Hematopoietic multipotent progenitor cell treated with erythropoietin and hydrocortisone succinate and interleukin-3 and kit ligand, for 17 days (in vitro differentiated cells): ENCODE measurements around the gene HLA-DRA.

ENCODE experiments used
- DNase-seq: peaks from one replicate; pipeline ENCODE4 v3.0.0-alpha.2; 2015; ENCODE audit warnings: low spot score

Gene HLA-DRA

DNA sequence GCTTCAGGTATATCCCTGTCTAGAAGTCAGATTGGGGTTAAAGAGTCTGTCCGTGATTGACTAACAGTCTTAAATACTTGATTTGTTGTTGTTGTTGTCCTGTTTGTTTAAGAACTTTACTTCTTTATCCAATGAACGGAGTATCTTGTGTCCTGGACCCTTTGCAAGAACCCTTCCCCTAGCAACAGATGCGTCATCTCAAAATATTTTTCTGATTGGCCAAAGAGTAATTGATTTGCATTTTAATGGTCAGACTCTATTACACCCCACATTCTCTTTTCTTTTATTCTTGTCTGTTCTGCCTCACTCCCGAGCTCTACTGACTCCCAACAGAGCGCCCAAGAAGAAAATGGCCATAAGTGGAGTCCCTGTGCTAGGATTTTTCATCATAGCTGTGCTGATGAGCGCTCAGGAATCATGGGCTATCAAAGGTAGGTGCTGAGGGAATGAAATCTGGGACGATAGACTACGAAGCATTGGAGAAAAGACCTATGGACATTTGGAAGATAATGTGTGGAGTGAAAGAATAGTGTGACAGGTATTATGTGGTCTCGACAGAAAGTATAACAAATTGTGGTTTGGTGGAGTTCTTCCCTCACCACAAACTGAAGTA, at the start of gene HLA-DRA:
Gene HLA-DRA, plus strand, starts transcription at position 286 of the 613 bp plus-strand sequence. Its CDS starts 64 bp downstream, at position 350.
- DNase-seq: peak; percentile 39

DNA sequence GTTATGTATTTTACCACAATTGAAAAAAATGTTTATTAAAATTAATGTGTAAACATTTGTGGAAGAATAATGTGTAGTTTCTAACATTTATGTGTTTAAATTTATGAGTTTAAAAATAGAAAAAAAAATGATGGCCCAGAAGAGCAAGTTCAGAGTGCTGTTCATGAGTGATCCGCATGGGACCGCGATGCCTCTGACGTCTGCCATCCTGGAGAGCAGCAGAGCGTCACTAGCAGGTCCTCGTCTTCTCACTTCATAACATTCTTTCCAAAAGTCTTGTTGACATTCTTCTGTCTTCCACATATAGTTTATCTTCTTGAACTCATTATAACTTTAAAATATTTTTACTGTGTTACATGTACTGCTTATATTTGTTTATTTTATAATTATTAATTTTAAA, 48.2 kb upstream of the HLA-DRA start:
- DNase-seq: no peak

DNA sequence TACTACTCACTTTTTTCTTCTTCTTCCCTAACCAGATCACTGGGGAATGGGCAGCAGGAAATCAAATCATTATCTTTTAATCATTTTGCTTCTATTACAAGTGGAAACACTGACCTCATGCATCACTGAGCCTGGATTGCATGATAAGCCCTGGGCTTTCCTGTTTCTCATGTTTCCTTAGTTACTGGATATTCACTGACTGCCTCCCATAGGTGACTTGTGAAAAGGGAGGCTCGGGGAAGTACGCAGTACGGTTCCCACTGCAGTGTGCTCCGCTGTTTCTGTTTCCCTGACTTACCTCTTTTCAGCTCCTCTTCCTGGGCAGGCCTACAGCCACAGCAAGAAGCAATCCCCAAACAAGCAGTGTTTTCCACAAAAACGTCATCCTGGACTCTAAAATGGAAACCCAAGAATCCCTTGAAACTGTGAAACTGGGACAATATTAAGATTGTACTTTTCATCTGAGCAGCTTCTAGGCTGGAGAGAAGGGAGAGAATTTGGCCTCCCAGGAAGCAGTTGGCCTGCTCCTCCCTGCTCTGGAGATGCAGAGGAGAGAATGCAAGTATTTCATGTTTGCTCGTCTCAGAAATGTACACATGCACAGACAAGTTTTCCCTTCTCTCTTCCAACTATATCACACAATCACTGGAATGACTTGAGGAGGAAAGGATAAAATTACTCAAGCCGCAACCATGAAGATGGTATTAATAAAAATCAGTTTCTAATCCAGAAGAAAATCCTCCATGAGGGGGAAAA, 45.8 kb upstream of the HLA-DRA start:
- no peak for DNase-seq

DNA sequence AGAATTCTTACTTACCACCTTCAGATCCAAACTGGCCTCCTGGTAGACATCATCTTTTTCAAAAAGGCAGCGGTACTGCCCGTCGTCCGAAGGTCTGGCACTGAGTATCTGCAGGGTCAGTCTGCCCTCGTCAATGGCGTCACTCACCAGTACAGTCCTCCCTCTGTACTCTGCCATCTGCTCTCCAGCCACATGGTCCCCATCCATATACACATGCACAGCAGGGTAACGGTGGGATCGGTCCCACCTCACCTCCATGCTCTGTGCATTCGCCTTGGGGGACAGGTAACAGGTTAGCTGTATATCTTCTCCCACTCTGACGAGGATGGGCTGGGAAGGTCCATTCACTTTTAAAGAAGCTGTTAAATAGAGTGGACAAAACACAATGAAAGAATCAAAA, 43.7 kb upstream of the HLA-DRA start:
- DNase-seq: no peak

DNA sequence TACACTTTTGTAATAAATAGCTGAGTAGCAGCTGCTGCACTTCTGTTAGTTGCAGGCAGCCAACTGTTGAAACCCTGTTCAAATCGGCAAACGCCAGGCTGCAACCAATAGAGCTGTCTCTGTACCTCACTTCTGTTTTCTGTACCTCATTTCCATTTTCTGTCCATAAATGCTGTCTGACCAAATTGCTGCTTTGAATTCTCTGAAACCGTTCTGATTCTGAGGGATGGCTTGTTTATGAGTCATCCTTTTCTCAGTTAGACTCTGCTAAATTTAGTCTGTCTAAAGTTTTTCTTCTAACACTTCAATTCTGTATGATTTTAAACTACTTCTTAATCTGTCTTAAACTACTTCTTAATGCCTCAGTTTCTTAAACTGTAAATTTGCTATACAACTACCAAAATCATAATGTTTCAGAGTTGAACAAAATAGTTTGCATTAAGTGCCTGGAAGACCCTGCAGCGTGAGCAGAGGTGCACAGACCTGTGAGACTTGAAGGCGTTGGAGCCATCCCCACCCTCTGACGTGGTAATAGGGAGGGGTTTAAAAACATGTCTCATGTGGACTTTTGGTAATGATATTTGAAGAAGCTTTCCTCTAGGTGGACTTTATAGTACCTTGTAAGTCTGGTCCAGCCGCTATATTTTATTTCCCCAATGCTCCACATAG, 42.3 kb upstream of the HLA-DRA start:
- DNase-seq: no peak

DNA sequence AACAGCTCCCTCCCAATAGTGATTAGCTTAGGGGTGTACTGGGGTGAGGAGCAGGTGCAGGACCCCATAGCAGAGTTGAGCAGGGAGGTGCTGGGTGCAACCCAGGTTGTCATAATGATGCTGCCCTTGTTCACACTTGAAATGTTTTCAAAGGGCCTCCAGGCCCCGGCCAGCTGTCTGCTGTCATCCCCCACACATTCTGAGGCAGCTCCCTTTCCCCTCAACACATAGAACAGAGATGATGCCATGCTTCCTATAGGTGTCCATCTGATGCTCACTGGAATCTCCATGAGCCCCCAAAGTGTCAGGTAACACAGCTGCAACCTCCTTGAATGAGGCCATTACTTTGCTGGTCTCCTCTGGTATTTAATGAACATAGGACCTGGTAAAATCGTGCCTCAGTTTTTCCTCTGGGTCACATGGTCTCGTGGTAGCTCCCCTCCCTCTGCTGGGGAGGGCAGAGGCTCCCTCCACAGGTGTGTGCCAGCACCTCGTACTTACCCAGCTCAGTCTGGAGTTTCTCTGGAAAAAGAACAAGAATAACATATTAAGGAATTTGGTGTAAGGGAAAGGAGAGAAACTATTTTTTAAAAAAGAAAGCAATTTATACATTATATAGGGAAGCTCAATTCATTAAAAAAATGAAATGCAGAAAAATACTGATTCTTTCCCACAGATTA, 38.3 kb upstream of the HLA-DRA start:
- DNase-seq: no peak

DNA sequence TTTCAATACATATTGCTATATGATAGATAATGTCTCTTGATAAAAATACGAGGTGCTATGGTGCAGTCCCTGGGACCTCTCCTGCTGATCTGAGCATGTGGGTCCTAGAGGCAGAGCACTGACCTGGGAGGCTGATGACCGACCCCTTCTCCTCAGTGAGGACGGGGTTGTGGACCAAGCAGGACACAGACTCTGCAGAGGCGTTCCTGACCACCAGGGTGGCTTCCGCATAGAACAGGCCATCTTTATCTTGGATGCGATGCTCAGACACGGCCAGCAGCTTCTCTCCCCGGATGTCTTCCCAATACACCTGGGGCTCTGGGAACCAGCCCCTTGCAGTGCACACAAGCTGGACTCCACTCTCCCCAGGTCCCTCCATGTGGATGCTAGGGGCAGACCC, 36.9 kb upstream of the HLA-DRA start:
- no peak for DNase-seq

DNA sequence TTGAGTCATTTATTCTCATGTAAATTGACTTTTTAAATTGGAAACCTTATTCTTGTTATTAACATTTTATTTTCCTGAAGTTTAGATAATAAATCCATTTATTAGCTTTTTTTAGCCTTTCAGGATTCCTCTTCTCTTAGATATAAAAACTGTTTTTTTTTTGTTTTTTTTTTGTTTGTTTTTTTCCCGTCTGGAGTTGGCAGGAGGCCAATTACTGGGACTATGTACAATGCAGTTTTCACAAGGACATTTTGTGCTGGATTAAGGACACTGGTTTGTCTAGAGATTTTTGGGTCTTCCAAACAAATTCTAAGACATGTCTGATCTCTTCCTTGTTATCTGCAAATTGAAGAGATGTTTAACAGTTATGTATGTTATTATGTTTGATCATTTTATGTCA, 34.0 kb upstream of the HLA-DRA start:
- DNase-seq: no peak

DNA sequence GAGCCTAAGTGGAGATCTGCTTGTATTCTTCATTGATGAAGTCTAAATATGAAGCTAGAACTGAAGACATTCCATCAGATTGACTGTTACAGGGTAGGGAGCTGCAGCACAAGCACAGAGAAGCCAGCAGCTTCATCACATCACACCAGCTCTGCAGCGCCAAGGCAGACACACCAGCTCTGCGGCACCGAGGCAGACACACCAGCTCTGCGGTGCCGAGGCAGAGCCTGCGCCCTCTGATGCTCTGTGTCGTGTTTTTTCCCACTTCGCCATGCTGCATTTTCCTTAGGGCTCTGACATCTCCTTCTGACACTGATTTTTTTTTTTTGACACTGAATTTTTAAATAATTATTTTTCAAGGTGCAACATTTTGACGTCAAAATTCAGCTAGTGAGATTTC, 33.5 kb upstream of the HLA-DRA start:
- DNase-seq: no peak

DNA sequence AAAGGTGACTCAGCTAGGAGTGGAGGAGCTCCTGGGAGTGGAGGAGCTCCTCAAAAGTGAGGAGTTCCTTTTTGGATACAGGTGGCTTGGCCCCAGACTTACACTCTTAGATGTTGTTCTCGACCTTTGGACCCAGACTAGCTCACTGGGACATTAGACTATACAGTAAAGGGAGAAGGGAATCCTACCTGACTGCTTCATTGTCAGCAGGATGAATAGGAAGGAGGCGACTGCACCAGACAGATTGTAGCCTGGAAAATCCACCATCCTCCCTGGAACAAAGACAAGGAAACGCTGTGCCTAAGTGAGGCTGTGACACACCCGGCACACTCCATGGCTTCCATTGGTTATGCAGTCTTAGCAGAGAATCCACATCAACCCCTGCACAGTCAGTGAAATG, 32.8 kb upstream of the HLA-DRA start, which contains the start of gene BTNL2:
Gene BTNL2, minus strand, starts transcription at position 325 of the 400 bp plus-strand sequence. Its CDS starts 58 bp downstream, at position 267.
- DNase-seq: no peak

DNA sequence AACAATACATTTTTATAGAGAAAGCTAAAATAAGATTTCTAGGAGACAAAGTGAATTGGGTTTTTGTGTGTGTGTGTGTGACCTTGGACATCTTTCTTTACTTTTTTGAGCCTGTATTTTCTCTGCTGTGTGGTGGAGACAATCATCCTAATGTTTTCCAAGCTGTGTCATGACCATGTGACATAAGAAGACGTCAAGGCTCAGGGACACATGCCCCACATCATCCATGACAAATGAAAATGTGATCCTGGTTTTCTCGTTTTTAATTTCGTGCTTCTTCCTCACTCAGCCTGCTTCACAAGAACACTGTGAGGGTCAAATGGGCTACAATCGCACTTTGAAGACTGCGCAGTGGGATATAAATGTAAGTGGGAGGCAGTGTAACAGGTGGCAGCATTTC, 28.8 kb upstream of the HLA-DRA start:
- DNase-seq: no peak

DNA sequence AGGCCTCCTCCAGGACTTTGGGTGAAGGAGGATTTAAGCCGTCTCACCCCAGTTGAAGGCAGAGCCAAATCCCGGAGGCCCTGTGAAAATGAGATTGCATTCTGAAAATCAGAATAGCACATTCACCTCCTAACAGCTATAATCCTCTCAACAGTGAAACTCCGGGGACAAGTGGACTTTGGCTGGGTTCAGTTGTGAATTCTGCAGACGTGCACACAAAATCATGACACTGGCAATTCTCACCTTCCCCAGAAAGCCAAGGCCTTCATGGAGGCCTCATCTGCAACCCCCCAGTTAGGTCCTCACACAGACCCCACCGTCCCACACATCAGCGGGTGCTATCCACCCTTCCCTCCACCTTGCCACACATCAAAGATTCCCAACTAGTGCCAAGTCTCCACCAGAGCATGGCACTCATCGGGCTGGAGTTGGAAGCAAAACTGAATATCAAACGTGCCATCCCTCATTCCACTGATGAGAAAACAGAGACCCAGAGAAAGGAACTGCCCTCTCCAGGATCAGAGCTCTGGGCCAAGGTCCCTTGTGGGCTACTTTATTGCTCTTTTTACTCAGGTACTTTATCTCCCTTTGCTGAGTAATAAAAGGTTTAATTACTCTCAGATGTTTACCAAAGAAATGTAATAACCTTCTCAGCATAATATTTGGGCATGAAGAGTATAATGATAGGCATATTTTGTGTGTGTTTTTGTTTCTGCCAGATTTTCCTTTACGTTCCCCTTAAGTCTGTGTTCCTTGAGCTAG, 27.9 kb upstream of the HLA-DRA start:
- no peak for DNase-seq

DNA sequence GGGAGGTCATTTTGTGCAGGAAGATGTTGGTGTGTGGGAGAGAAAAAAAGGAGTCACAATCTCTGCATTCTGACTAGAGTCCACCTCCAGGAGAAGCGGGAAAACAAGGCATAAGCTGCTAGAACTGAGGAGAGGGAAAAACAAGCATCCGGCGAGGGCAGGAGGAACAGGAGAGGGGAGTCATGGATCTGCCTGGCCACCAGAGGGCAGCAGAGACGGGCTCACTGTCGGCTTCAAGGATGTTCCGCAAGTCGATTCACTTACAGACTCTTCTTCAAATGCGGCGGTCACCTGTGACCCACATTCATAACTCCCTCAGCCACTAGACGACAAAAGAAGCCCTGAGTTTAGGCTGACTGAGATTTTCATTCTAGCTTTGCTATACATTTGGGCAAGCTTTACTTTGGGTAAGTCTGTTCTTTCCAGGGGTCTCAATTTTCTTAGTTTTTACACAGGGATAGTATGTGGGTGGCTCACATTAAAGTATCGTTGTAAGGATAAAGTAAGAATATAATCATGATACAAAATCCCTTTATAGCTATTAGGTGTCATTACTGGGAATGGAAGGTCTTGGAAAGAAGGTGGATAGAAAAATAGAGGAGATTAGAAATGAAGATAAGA, 26.1 kb upstream of the HLA-DRA start:
- peak; percentile 71 for DNase-seq

DNA sequence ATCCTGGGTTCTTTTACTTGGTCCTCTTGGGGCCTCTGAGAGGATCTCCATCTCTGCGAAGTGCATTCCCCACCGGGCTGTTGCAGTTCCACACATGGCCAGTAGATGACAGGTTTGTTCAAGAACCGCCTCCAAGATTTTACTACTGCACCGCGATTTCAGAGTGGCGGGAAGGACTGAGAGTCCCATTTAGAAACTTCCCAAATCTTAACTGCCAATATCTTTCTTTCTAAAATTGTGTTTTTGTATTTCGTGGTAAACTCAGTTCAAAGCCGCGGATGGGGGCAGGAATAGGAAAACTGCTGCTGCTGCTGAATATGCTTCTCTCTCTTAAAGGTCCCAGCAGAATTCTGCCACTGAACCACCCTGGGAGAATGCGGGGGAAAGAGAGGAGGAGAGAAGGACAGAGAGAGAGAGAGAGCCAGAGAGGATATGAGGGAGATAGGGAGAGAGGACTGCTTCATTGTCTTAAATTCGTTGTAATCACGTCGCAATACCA, 24.1 kb upstream of the HLA-DRA start:
- peak; percentile 50 for DNase-seq

DNA sequence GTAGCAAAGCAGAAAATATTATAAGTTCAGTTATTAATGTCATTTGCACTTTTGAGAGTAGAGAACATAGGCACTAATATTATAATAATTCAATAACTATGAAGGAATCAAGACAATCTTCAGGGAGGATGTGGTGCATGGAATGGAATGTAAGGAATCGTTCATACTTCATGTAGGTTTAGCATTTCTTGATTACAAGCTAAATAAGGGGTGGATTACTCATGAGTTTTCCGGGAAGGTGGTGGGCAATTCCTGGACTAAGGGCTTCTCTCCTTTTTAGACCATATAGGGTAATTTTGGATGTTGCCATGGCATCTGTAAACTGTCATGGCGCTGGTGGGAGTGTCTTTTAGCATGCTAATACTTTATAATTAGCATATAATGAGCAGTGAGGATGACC, 23.7 kb upstream of the HLA-DRA start:
- DNase-seq: no peak

DNA sequence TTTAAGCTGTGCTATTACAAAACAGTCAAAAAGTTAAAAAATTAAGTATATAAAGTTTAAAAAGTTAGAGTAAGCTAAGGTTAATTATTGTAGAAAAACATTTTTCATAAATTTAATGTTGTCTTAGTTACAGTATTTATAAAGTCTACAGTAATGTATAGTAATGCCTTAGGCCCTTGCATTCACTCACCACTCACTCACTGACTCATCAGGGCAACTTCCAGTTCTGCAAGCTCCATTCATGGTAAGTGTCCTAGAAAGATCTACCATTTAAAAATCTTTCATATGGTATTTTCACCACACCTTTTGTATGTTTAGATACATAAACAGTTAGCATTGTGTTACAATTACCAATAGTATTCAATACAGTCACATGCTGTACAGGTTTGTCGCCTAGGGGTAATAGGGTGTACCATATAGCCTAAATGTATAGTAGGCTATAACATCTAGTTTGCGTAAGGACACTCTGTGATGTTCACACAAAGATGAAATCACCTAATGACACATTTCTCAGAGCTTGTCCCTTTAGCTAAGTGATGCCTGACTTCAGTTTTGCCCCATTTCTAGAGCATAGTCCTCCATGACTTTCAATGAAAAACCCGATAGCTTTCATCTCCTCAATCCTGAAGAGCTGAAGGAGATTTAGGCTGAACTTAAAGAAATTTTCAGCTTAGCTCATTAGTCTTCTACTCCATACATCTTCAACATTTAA, 14.9 kb upstream of the HLA-DRA start:
- DNase-seq: no peak

DNA sequence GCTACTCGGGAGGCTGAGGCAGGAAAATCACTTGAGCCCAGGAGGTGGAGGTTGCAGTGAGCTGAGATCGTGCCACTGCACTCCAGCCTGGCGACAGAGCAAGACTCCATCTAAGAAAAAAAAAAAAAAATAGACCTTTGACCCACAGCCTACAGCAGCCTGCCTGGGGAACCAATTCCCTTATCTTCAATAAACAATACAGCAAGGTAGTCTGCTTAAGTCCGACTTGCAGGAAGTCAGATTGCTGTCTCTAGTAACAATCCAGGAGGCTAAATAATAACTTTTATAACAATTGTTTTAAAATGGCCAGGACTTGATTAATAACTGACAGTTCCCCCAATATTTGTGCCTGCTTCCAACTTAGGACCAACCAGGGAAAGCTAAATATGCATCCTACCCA, 13.3 kb upstream of the HLA-DRA start:
- no peak for DNase-seq

DNA sequence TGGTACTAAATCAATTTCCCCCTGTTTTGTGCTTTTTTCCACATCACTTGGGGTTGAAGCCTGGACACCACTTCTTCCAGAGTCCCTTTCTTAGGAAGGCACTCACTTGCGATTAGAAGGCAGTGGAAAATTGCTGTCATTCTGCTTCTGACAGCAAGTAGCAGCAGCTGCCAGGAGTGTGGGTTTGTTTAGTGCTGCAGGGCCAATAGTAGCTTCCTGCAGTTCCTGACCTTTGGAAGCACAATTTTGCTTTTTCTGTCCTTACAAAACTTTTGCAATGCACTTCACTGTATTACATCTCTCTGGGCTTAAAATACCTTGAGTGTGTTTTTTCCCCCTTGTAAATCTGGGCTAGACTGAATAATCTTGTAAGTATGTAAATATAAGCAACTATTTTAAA, 12.5 kb upstream of the HLA-DRA start:
- no peak for DNase-seq

DNA sequence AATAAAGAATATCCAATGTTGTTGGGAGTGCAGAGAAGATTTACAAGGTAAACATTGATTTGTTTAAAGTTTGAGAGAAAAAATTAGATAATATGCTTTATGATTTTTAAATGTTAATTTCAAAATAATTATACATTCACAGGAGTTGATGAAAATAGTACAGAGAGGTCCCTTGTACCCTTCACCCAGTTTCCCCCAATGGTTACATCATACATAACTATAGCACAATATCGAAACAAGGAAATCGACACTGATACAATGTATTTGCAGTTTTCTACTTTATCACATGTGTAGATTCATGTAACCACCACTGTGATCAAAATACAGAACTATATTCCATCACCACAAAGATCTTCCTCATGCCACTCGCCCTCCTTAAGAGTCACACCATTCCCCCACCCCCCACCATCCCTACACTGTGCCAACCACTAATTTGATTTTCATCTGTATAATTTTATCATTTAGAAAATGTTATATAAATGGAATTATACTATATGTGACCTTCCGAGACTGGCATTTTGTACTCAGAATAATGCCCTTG, 11.7 kb upstream of the HLA-DRA start:
- DNase-seq: no peak

DNA sequence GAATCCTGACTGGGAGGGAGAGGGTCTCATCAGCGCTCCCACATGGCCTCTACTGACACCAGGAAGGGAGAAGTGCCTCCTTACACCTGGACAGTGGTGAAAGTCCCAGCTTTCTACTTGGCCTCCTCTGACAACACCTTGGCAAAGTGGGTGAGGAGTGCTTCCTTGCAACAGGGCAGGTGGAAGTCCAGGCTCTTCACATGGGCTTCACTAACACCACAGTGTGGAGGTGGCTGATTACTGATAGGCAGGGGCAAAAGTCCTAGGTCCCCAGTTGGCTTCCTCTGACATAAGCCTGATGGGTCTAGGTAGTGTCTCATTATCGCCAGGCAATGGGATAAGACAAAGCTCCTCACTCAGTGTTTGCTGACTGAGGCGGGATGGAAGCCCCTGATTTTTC, 9.5 kb upstream of the HLA-DRA start:
- no peak for DNase-seq
